ENCODE results near the gene DNASE1.

Gene DNASE1

DNA sequence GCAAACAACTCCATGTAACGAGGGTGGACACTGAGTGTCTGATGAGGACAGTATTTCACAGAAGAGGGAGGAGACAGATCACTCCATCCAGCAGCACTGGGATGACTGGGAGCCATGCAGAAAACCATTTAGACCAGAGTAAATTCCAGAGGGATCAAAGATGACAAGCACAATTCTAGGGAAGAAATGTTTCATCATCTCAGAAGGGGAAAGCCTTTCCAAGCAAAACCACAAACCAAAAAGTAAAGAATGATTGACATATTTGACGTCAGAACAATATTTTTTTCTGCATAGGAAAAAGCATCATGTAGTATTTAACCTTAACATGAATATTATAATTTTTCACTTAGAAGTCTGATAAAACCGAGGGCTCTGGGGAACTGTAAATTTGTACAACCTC lies 4.8 kb downstream of the DNASE1 start:
- no peak overlapping the region for H3K4me3 ChIP-seq (ENCODE audit: low read depth, low read length)
- TF ChIP-seq, protein P1, sequence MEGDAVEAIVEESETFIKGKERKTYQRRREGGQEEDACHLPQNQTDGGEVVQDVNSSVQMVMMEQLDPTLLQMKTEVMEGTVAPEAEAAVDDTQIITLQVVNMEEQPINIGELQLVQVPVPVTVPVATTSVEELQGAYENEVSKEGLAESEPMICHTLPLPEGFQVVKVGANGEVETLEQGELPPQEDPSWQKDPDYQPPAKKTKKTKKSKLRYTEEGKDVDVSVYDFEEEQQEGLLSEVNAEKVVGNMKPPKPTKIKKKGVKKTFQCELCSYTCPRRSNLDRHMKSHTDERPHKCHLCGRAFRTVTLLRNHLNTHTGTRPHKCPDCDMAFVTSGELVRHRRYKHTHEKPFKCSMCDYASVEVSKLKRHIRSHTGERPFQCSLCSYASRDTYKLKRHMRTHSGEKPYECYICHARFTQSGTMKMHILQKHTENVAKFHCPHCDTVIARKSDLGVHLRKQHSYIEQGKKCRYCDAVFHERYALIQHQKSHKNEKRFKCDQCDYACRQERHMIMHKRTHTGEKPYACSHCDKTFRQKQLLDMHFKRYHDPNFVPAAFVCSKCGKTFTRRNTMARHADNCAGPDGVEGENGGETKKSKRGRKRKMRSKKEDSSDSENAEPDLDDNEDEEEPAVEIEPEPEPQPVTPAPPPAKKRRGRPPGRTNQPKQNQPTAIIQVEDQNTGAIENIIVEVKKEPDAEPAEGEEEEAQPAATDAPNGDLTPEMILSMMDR (IDR thresholded peaks at IDR 0.05; ENCODE audit: borderline replicate concordance, insufficient read depth, low read depth, low read length): no peak

DNA sequence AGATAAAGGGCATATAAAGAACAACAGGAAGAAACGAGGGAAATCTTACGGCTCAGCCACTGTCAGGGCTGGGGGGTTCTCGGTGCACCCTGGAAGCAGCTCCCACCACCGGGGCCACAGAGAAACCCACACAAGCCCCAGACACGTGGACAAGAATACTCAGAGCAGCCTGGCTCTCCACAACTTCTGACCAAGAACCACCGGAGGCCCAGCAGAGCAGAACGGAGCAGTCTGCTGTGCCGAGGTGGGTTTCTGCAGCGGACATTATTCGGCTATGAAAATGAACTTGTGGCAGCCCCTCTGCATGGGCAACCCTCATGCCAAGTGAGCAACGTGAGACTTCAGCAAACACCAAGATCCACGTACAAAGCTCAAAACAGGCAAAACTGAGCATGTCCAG lies 6.8 kb downstream of the DNASE1 start:
- H3K4me3 ChIP-seq (ENCODE audit: low read depth, low read length): no peak overlapping the region
- TF ChIP-seq, protein P1 (IDR thresholded peaks at IDR 0.05; ENCODE audit: borderline replicate concordance, insufficient read depth, low read depth, low read length): no peak

DNA sequence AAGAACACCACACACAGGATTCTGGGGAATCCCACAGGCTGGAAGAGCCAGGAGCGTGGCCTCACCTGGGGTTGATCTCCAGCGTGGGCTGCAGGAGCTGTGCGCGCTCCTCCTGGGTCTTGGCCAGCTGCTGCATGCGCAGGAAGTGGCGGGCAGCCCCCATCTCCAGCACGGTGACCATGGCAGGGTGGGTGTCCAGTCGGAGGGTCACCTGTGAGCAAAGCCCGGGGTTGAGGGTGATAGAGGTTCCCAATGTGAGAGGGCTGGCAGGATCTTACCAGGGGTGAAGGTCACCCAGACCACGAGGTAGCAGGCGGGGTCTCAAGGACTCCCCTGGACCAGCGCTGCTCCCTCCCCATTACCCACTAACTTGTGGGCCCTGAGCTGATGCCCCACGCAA lies 7.4 kb downstream of the DNASE1 start:
- TF ChIP-seq, protein P1 (IDR thresholded peaks at IDR 0.05; ENCODE audit: borderline replicate concordance, insufficient read depth, low read depth, low read length): no peak
- no peak overlapping the region for H3K4me3 ChIP-seq (ENCODE audit: low read depth, low read length)

DNA sequence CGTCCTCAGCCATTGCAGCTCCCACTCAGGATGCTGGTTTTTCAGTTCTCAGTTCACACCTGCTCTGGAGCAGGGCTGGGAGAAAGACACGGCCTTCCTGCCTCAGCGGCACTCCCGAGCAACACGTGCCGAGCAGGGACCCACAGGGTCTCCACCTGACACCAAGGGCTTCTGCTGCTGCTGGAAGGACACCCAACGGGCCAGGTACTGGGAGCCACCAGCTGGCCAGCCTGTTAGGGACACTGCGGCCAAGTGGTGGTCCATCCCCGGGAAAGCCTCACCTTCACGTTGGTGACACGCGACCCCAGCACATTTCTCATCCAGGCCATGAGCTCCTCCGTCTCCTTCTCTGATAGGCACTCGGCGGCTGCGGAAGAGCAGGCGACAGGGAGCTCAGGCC lies 8.1 kb downstream of the DNASE1 start:
- H3K4me3 ChIP-seq (ENCODE audit: low read depth, low read length): no peak overlapping the region
- TF ChIP-seq, protein P1 (IDR thresholded peaks at IDR 0.05; ENCODE audit: borderline replicate concordance, insufficient read depth, low read depth, low read length): no peak

DNA sequence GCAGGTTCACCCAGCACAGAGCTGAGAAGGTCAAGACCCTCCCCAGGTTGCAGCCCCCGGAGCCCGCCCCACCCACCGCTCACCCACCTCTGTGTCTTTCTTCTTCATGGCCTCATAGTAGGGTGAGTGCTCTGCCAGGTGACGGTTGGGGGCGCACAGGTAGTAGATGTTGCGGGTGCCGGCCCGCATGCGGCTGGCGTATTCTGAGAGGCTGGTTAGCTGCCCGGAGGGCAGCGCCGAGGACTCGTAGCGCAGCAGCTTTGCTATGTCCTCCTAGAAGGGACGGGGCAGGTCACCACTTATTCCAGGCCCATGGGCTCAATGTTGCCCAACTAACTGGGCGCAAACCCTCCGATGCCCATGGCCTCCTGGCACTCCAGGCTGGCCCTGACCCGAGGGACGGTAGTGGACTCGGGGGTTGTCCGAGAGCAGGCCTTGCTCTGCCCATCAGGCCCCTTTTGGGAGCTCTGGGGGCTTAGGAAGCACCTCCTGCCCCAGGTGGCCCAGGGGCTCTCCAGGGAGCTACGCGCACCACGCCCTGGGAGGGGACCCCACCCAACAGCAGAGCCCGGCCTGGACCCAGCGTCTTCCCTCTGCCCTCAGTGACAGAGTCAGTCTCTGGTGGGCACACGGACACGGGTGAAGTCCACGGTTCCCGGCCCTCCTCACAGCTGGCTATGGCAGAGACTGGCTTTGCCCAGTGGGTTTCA lies 9.9 kb downstream of the DNASE1 start:
- TF ChIP-seq, protein P1 (IDR thresholded peaks at IDR 0.05; ENCODE audit: borderline replicate concordance, insufficient read depth, low read depth, low read length): no peak
- H3K4me3 ChIP-seq (ENCODE audit: low read depth, low read length): no peak overlapping the region

DNA sequence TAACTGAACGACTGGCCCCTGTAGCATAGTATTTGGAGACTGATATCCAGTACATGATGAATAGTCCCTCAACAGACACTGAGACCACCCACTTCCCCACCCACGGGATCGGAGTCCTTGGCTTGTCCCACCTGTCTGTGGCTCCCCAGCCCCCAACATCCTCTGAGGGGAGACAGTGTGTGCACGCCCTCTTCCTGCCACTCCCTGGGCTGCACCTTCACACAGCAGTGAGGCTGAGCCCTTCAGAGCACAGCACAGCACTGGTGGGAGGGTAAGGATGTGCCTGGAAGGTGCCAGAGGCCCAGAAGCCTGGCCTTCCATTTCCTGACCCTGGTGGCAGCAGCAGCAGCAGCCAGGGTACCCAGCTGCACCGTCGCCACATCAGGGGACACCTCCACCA lies 11.0 kb downstream of the DNASE1 start:
- H3K4me3 ChIP-seq (ENCODE audit: low read depth, low read length): no peak overlapping the region
- TF ChIP-seq, protein P1 (IDR thresholded peaks at IDR 0.05; ENCODE audit: borderline replicate concordance, insufficient read depth, low read depth, low read length): no peak

DNA sequence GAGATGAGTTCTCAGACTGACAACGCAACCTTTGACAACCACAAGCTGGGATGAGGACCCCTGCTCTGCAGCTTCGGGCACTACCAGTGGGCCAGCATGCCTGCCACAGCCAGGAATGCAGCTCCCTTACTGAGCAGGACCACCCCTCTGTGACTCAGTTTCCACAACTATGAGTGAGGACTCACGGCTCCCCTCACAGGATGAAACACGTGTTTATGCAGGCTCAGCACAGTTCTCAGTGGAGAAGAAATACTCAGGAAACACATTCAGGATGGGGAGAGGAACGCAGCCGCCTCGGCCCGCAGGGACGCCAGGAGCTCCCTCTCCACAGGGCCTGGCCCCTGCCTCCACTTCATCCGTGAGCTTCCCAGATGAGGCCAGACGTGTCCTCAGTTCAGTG lies 14.1 kb downstream of the DNASE1 start:
- TF ChIP-seq, protein P1 (IDR thresholded peaks at IDR 0.05; ENCODE audit: borderline replicate concordance, insufficient read depth, low read depth, low read length): no peak
- H3K4me3 ChIP-seq (ENCODE audit: low read depth, low read length): no peak overlapping the region

Data from GM12875 (cell line).